GM12891 (cell line): Measurements from ENCODE around the gene ZNF107.

Experiments used
- PAX5 ChIP-seq: IDR thresholded peaks from 2 replicates; pipeline ENCODE4 v1.6.1; 2011; ENCODE audit warnings: low read length, moderate library complexity, mild to moderate bottlenecking; ENCODE audit not compliant: insufficient read depth, severe bottlenecking
- POLR2A ChIP-seq: IDR thresholded peaks from 2 replicates; pipeline ENCODE4 v1.6.1; 2011; ENCODE audit warnings: low read depth, low read length, control low read depth
- POLR2AphosphoS5 ChIP-seq: IDR thresholded peaks from 2 replicates; pipeline ENCODE4 v1.6.1; 2011; ENCODE audit warnings: low read depth, low read length, control low read depth
- POU2F2 ChIP-seq: IDR thresholded peaks from 2 replicates; pipeline ENCODE4 v1.6.1; 2011; ENCODE audit warnings: low read depth, mild to moderate bottlenecking, control low read depth, low read length, moderate library complexity
- SPI1 ChIP-seq: IDR thresholded peaks from 2 replicates; pipeline ENCODE4 v1.6.1; 2011; ENCODE audit warnings: low read depth, low read length, control low read depth

DNA sequence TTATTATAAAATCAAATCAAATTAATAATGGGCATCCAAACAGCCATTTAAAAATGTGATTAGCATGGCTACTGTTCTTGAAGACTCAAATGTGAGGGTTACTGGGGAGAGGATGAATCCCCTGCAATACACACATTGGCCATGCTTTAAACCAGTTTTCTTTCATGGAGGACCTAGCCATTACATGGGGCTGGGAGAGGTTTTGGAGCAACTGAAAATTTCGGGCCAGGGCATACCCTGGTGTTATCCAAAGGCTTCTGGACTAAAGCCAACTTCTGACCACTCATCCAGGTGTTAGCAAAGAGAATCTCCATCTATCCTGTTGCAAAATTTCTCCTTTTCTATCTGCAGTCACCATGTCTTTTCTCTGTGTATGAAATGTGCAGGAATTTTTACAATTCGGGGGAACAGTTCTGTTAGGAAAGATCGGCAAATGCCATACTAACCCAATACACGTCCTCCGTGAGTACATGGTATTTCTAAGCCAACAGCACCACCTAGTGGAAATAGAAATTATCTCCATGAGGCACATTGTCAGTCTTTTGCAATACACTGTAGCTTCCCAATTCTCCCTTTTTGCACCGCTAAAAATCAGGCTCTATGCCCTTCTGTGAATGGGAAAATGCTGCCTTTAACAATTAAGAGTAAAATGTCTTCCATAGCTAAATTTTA is 47.0 kb upstream of the ZNF107 start:
- TF ChIP-seq POLR2A (no peak), POLR2AphosphoS5 (no peak), SPI1 (no peak), PAX5 (no peak), POU2F2 (no peak)
